Endothelial cell of umbilical vein (primary cell): ENCODE results near the gene GLYAT. TPM values are rescaled to one million over a fixed set of nuclear protein-coding genes. Genes with fewer than 3 reads are reported as not detected.

ENCODE experiments used
- BruUV-seq: library from RNA; stranded (reverse); fragments of 400-500 nt; replicated peaks from 2 replicates; lab custom pipeline; 2021; lab: Mats Ljungman, UMichigan
- CTCF ChIA-PET: fragments of 300-600, 350-600 bp; sonication (Branson Sonifier 250); formaldehyde crosslinking; loops from one replicate; lab custom pipeline; 2021; ENCODE audit warnings: antibody characterized with exemption, inconsistent platforms; lab: Charles Lee
- POLR2A ChIA-PET: fragments of 300-600, 350-600 bp; sonication (Branson Sonifier 250); formaldehyde crosslinking; loops from one replicate; lab custom pipeline; 2021; ENCODE audit warnings: antibody characterized with exemption, inconsistent platforms; lab: Charles Lee
- DNase-seq: peaks from one replicate; pipeline ENCODE4 v3.0.0-alpha.2; 2011; ENCODE audit warnings: low read depth, low spot score
- FAIRE-seq: peaks from 2 replicates; lab custom pipeline; 2011; peaks lifted over from hg19 to GRCh38; lab: Jason Lieb, UNC
- H2AFZ ChIP-seq: 2 replicates; pipeline ENCODE4 v1.6.0; 2012; ENCODE audit warnings: low read depth, low read length, control low read depth, inconsistent platforms
- H3K27ac ChIP-seq: 2 replicates; pipeline ENCODE4 v1.5.1; 2011; ENCODE audit warnings: low read depth, mild to moderate bottlenecking, control low read depth, low read length, moderate library complexity; ENCODE audit not compliant: insufficient read depth
- H3K27me3 ChIP-seq, 2 experiments: 2 replicates each; pipeline versions ENCODE4 v1.6.0 to v1.6.1; 2011; ENCODE audit warnings: low read length in 2 of 2, mixed read lengths in 1 of 2; ENCODE audit not compliant: control insufficient read depth in 2 of 2, insufficient read depth in 2 of 2
- H3K36me3 ChIP-seq, 2 experiments: 2 replicates in 1 of 2; 3 replicates in 1 of 2; pipeline ENCODE4 v1.5.1; 2011; ENCODE audit warnings: low read length in 2 of 2, mild to moderate bottlenecking in 1 of 2, moderate library complexity in 1 of 2; ENCODE audit not compliant: control insufficient read depth in 2 of 2, insufficient read depth in 2 of 2; ENCODE audit errors: extremely low read depth in 1 of 2
- H3K4me1 ChIP-seq: 3 replicates; pipeline ENCODE4 v1.5.1; 2011; ENCODE audit warnings: mild to moderate bottlenecking, low read length; ENCODE audit not compliant: control insufficient read depth, insufficient read depth; ENCODE audit errors: extremely low read depth
- H3K4me2 ChIP-seq: 2 replicates; pipeline ENCODE4 v1.6.1; 2011; ENCODE audit warnings: low read length, control low read depth, mixed read lengths; ENCODE audit not compliant: insufficient read depth
- H3K4me3 ChIP-seq, 3 experiments: fragments of 200-600 bp in 1 of 3; sonication (generic), shearing (Covaris generic) in 1 of 3; replicated peaks in 1 of 3; 2 replicates each; pipeline ENCODE4 v1.5.1; 2011 to 2016; ENCODE audit warnings: control low read depth in 3 of 3, low read length in 3 of 3, mild to moderate bottlenecking in 2 of 3, inconsistent platforms in 1 of 3, low read depth in 1 of 3, moderate library complexity in 1 of 3; ENCODE audit not compliant: insufficient read depth in 1 of 3
- H3K79me2 ChIP-seq: 2 replicates; pipeline ENCODE4 v1.6.0; 2012; ENCODE audit warnings: low read length, inconsistent platforms; ENCODE audit not compliant: control insufficient read depth, insufficient read depth
- H3K9ac ChIP-seq: replicated peaks from 2 replicates; pipeline ENCODE3; 2011; ENCODE audit warnings: low read length, control low read depth; ENCODE audit not compliant: insufficient read depth; ENCODE audit errors: extremely low read depth
- H3K9me1 ChIP-seq: replicated peaks from 3 replicates; pipeline ENCODE4 v1.6.0; 2011; ENCODE audit warnings: mild to moderate bottlenecking, low read length; ENCODE audit not compliant: control insufficient read depth, insufficient read depth; ENCODE audit errors: extremely low read depth
- H3K9me3 ChIP-seq: replicated peaks from 2 replicates; pipeline ENCODE4 v1.5.1; 2012; ENCODE audit warnings: low read length, inconsistent platforms; ENCODE audit not compliant: control insufficient read depth, insufficient read depth
- H4K20me1 ChIP-seq: replicated peaks from 2 replicates; pipeline ENCODE3; 2011; ENCODE audit warnings: mild to moderate bottlenecking, low read length; ENCODE audit not compliant: control insufficient read depth, insufficient read depth; ENCODE audit errors: extremely low read depth
- CTCF ChIP-seq, 2 donors: IDR thresholded peaks; 1 replicate in 1 of 2; 2 replicates in 1 of 2; pipeline ENCODE4 v1.5.1; 2011; ENCODE audit warnings: low read length in 2 of 2, mild to moderate bottlenecking in 2 of 2, moderate library complexity in 2 of 2, control low read depth in 1 of 2, inconsistent platforms in 1 of 2, low read depth in 1 of 2; ENCODE audit not compliant: insufficient read depth in 1 of 2; ENCODE audit errors: extremely low read depth in 1 of 2
- EZH2 ChIP-seq: IDR thresholded peaks from 2 replicates; pipeline ENCODE4 v1.6.1; 2012; ENCODE audit warnings: borderline replicate concordance, low read depth, mild to moderate bottlenecking, moderate library complexity, low read length, inconsistent platforms; ENCODE audit not compliant: severe bottlenecking
- FOS ChIP-seq: IDR thresholded peaks from 2 replicates; pipeline ENCODE4 v1.6.1; 2011; ENCODE audit warnings: mild to moderate bottlenecking, low read length, moderate library complexity, borderline replicate concordance; ENCODE audit not compliant: insufficient read depth
- GATA2 ChIP-seq: IDR thresholded peaks from 2 replicates; pipeline ENCODE4 v1.7.0; 2011; ENCODE audit warnings: low read depth, mild to moderate bottlenecking, moderate library complexity, mixed read lengths, low read length; ENCODE audit not compliant: insufficient read length, insufficient read depth
- JUN ChIP-seq: IDR thresholded peaks from 2 replicates; pipeline ENCODE4 v1.6.1; 2011; ENCODE audit warnings: borderline replicate concordance, low read depth; ENCODE audit not compliant: insufficient read length, insufficient read depth
- MAX ChIP-seq: IDR thresholded peaks from 2 replicates; pipeline ENCODE4 v1.6.1; 2011; ENCODE audit not compliant: insufficient read depth, insufficient read length
- MYC ChIP-seq: IDR thresholded peaks from one replicate; pipeline ENCODE4 v1.6.1; 2011; ENCODE audit warnings: mild to moderate bottlenecking, low read depth, low read length
- POLR2A ChIP-seq: IDR thresholded peaks from 2 replicates; pipeline ENCODE4 v1.6.1; 2012; ENCODE audit warnings: low read depth, mild to moderate bottlenecking, control low read depth, low read length
- POLR2AphosphoS5 ChIP-seq: IDR thresholded peaks from 2 replicates; pipeline ENCODE4 v1.6.1; 2012; ENCODE audit warnings: low read depth, mild to moderate bottlenecking, control low read depth, low read length, moderate library complexity; ENCODE audit not compliant: insufficient read depth
- dilution Hi-C: fragments of 300-500 bp; cut with MboI; formaldehyde crosslinking; loops from one replicate; pipeline ENCODE4 v1.15.0; 2019; ENCODE audit warnings: low sequenced_read_pairs; ENCODE audit not compliant: extremely low pct_ligation_motif_present
- intact Hi-C: fragments of 100-400 bp; cut with micrococcal nuclease; formaldehyde crosslinking; loops from one replicate; pipeline ENCODE4 v1.10.0; 2022
- polyA plus RNA-seq, 4 experiments: library from polyadenylated mRNA; depleted of rRNA in 3 of 4; stranded (reverse) in 3 of 4; unstranded in 1 of 4; fragments of >200 nt; gene quantifications; 2 replicates each; pipeline versions ENCODE4 v1.2.1 to v1.2.3, GENCODE V29; 2011 to 2012; ENCODE audit warnings: missing spikeins in 1 of 4
- total RNA-seq: library from RNA; stranded (reverse); gene quantifications from 2 replicates; pipeline ENCODE4 v1.2.3, GENCODE V29; 2021

GLYAT gene
- total and polyA plus RNA-seq, 2 donors (not counting 3 experiments of a cell fraction or from before 2014, with no cell fraction given): not detected

GRCh38 chr11:58772329-58773285, 40.9 kb upstream of the GLYAT start:
- dilution Hi-C loops (no loop called here), intact Hi-C loops (no loop called here)
- TF ChIP-seq EZH2 (no peak), POLR2AphosphoS5 (no peak), POLR2A (no peak), MAX (no peak), GATA2 (no peak), JUN (no peak), CTCF (IDR thresholded peaks at IDR 0.05; ENCODE audit: extremely low read depth in 1 of 2, insufficient read depth in 1 of 2, low read depth in 1 of 2, low read length in 2 of 2) (no peak), FOS (no peak), MYC (no peak)
- no peak overlapping the region for H2AFZ ChIP-seq
- H3K9me1 ChIP-seq: no peaks in the 10 kb centered on the region
- no peak overlapping the region for H3K9ac ChIP-seq
- no peak overlapping the region for H3K27ac ChIP-seq
- H3K79me2 ChIP-seq: no peaks in the 10 kb centered on the region
- DNase-seq (no peak), FAIRE-seq (no peak)
- H3K36me3 ChIP-seq: no peaks in the 10 kb centered on the region
- no peaks in the 10 kb centered on the region for H3K4me1 ChIP-seq
- no TSS peak for BruUV-seq
- H3K4me2 ChIP-seq: no peak overlapping the region
- H3K4me3 ChIP-seq: no peak overlapping the region
- no peaks in the 10 kb centered on the region for H3K27me3 ChIP-seq
- H3K9me3 ChIP-seq: no peaks in the 10 kb centered on the region
- no peaks in the 10 kb centered on the region for H4K20me1 ChIP-seq
- POLR2A ChIA-PET: no interaction called here
- CTCF ChIA-PET: interaction anchor here (1.0 to 1.1 kb wide), 2 partner anchors 15 to 399 kb away, joined by 3 read pairs; no protein-coding TSS in a partner anchor
